HUES6 (cell line): ENCODE measurements around the gene PRR22.

Experiments used
- H3K27ac ChIP-seq: 2 replicates; pipeline ENCODE4 v1.7.0; 2013; ENCODE audit warnings: low read depth, mild to moderate bottlenecking, low read length, inconsistent platforms
- H3K27me3 ChIP-seq: 2 replicates; pipeline ENCODE4 v1.6.1; 2013; ENCODE audit warnings: low read length; ENCODE audit not compliant: control insufficient read depth, insufficient read depth
- H3K36me3 ChIP-seq: 2 replicates; pipeline ENCODE4 v1.6.1; 2013; ENCODE audit warnings: low read length; ENCODE audit not compliant: control insufficient read depth, insufficient read depth
- H3K4me1 ChIP-seq: 2 replicates; pipeline ENCODE4 v1.6.1; 2013; ENCODE audit warnings: low read length; ENCODE audit not compliant: control insufficient read depth, insufficient read depth
- H3K4me3 ChIP-seq: 2 replicates; pipeline ENCODE4 v1.5.1; 2013; ENCODE audit warnings: low read depth, low read length
- H3K9ac ChIP-seq: one replicate; pipeline ENCODE4 v1.6.1; 2013; ENCODE audit warnings: mild to moderate bottlenecking, low read length
- H3K9me3 ChIP-seq: 2 replicates; pipeline ENCODE4 v1.6.1; 2013; ENCODE audit warnings: low read depth, low read length; ENCODE audit not compliant: control insufficient read depth, insufficient read depth

PRR22 gene

DNA sequence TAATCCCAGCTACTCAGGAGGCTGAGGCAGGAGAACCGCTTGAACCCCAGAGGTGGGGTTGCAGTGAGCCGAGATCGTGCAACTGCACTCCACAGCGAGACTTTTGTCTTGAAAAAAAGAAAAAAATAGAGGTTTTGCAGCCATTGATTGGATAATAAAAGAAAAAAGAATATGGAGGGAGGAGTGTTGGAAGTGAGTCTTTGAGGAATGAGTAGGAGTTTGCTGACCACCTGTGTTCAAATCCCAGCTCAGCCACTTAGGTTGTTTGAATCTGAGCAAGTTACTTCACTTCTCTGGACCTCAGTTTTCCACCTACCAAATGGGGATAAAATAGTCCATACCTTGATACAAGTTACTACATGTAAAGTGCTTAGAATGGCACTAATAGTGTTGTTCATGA lies 26.6 kb upstream of the PRR22 start:
- no peak overlapping the region for H3K4me3 ChIP-seq
- H3K9me3 ChIP-seq, result no peaks in the 10 kb centered on the region
- H3K27me3 ChIP-seq, result no peaks in the 10 kb centered on the region
- H3K9ac ChIP-seq, result no peak overlapping the region
- H3K4me1 ChIP-seq, result peaks cover 3% of the 10 kb centered on the region
- no peaks in the 10 kb centered on the region for H3K36me3 ChIP-seq
- no peak overlapping the region for H3K27ac ChIP-seq

GRCh38 chr19:5809469-5809868 lies 24.9 kb upstream of the PRR22 start:
- H3K27ac ChIP-seq, result no peak overlapping the region
- H3K36me3 ChIP-seq, result no peaks in the 10 kb centered on the region
- no peak overlapping the region for H3K4me3 ChIP-seq
- peaks cover 5% of the 10 kb centered on the region for H3K4me1 ChIP-seq
- H3K9ac ChIP-seq, result no peak overlapping the region
- H3K9me3 ChIP-seq, result no peaks in the 10 kb centered on the region
- H3K27me3 ChIP-seq, result peaks cover 4% of the 10 kb centered on the region; the same call in 1 of the 2 replicates

DNA sequence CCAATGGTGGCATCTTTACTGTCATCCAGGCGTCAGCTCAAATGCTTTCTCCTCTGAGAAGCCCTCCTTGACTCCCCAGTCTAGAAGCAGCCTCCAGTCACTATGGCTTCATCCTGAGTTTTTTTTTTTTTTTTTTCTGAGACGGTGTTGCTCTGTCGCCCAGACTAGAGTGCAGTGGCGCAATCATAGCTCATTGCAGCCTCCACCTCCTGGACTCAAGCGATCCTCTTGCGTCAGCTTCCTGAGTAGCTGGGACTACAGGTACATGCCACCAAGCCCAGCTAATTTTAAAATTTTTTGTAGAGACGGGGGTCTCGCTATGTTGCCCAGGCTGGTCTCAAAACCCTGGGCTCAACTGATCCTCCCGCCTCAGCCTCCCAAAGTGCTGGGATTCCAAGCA lies 24.5 kb upstream of the PRR22 start:
- Histone ChIP-seq H3K4me1 (peaks cover 5% of the 10 kb centered on the region), H3K27me3 (peaks cover 4% of the 10 kb centered on the region; the same call in 1 of the 2 replicates), H3K9me3 (no peaks in the 10 kb centered on the region), H3K36me3 (no peaks in the 10 kb centered on the region), H3K9ac (no peak overlapping the region), H3K27ac (no peak overlapping the region), H3K4me3 (no peak overlapping the region)

DNA sequence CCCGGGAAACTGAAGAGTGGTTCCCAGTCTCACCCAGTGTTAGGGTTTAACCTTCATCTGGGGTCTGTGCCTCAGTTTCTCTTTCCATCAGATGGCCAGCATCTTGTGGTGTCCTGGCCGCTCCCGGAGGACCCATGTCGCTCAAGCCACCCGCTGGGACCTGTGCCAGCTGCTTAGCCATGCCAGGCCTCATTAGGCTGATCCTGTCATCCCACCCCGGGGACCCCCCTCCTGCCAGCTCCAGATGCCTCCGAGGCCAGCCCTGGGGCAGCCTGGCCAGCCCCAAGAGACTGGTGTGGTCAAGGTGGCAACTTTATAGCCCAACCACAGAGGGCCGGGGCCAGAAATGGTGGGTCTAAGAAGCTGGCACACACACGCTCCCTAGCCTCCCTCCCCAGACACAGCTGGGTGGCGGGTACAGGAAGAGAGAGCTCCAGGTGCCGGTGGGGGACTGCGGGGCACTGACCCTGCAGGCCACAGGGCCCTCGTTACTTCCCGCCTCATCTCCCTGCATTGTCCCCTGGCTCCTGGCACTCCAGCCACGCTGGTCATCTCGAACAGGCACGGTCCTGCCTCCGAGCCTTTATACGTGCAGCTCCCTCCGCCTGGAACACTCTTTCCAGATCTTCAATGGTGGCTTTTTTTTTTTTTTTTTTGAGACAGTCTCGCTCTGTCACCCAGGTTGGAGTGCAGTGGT lies 23.7 kb upstream of the PRR22 start:
- Histone ChIP-seq H3K36me3 (no peaks in the 10 kb centered on the region), H3K27ac (no peak overlapping the region)

DNA sequence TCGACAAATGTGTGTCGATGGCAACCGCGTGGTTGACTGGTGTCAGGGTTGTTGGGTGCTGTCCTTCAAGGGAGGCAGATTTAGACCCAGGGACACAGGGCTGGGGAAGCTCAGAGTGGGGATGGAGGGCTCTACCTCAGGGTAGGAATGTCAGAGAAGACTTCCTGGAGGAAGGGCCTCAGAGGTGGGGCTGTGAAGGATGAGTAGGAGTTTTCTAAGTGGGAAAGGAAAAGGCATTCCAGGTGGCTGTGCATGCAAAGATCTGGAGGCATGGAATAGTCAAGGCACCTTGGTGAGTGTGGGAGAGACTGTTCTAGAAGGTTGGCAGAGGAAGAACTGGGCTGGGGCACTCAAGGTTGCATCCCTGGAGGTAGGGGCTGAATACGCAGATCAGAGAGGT lies 22.4 kb upstream of the PRR22 start:
- no peaks in the 10 kb centered on the region for H3K9me3 ChIP-seq
- peaks cover 6% of the 10 kb centered on the region for H3K4me1 ChIP-seq
- no peak overlapping the region for H3K9ac ChIP-seq
- no peaks in the 10 kb centered on the region for H3K36me3 ChIP-seq
- H3K27ac ChIP-seq, result no peak overlapping the region
- H3K4me3 ChIP-seq, result no peak overlapping the region
- peaks cover 18% of the 10 kb centered on the region for H3K27me3 ChIP-seq

More for the DNA sequence above, 23.7 kb upstream of the PRR22 start:
- peaks cover 9% of the 10 kb centered on the region for H3K27me3 ChIP-seq
- H3K4me1 ChIP-seq, result peaks cover 5% of the 10 kb centered on the region
- H3K9ac ChIP-seq, result no peak overlapping the region
- no peak overlapping the region for H3K4me3 ChIP-seq
- H3K9me3 ChIP-seq, result no peaks in the 10 kb centered on the region

DNA sequence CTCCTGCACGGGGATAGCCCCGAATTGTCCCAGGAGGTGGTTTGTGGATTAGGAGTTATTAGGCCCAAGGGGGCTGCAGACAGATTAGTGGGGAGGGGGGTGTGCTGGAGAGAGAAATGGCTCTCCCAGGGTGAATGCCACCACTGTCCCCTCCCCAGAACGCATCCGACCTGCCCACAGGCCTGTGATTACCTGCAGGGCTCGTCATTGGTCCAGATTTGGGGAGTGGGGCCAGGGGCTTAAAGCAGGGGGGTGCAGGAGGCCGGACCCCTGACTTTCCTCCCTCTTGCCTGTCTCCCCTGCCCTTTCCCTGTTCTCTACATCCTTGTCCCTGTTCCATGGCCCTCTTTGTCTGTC lies 21.6 kb upstream of the PRR22 start:
- H3K27me3 ChIP-seq, result peaks cover 20% of the 10 kb centered on the region
- no peak overlapping the region for H3K27ac ChIP-seq
- H3K4me1 ChIP-seq, result peaks cover 7% of the 10 kb centered on the region
- H3K9ac ChIP-seq, result no peak overlapping the region
- no peaks in the 10 kb centered on the region for H3K9me3 ChIP-seq
- H3K36me3 ChIP-seq, result no peaks in the 10 kb centered on the region
- peak overlapping the region; percentile 27 for H3K4me3 ChIP-seq

DNA sequence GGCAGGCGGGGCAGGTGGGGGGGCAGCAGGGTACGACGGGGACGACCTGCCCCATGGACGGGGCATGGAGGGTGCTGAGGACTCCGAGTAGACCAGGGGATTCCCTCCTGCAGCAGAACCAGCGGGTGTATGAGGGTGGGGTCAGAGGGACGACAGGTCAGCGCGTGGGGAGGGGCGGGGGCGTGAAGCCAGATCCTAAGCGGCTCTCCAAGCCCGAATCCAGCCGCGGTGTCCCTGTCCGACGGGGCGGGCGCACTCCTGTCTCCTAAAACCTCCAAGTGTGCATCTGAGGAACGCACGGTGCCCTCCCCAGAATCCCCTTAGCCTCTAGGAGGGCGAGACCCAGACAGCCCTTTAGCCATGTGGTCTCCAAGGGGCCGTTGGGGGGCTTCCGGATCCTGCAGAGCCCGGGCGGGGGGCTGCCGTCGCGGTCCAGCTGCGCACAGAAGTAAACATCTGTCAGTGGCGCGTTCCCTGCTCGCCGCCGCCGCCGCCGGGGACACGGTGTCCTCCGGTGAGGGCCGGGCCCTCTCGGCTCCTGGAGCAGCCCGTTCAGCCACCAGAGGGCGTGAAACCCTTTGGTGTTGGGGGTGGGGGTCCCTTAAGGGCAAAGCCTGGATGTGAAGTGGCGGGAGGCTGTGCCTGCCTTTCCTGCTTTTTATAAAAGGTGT lies 21.1 kb upstream of the PRR22 start:
- peak overlapping the region; percentile 56 for H3K4me3 ChIP-seq

GRCh38 chr19:5804516-5805461 lies 20.2 kb upstream of the PRR22 start, which contains the start of gene NRTN:
Gene NRTN (plus strand): TSS chr19:5805067. CDS start chr19:5824166, 19,099 bp downstream.
- Histone ChIP-seq H3K4me1 (peaks cover 7% of the 10 kb centered on the region), H3K4me3 (peak within 1 kb of the TSS; percentile 56), H3K9ac (no peak within 1 kb of the TSS), H3K27ac (no peak within 1 kb of the TSS), H3K36me3 (no peaks in the 10 kb centered on the region), H3K9me3 (no peaks in the 10 kb centered on the region), H3K27me3 (peaks cover 20% of the 10 kb centered on the region)

More for the DNA sequence above, 21.1 kb upstream of the PRR22 start:
- Histone ChIP-seq H3K36me3 (no peaks in the 10 kb centered on the region), H3K9me3 (no peaks in the 10 kb centered on the region), H3K27ac (no peak overlapping the region), H3K4me1 (peaks cover 7% of the 10 kb centered on the region), H3K27me3 (peaks cover 20% of the 10 kb centered on the region), H3K9ac (no peak overlapping the region)

GRCh38 chr19:5803752-5804515 lies 19.4 kb upstream of the PRR22 start:
- peaks cover 20% of the 10 kb centered on the region for H3K27me3 ChIP-seq
- no peaks in the 10 kb centered on the region for H3K9me3 ChIP-seq
- H3K27ac ChIP-seq, result no peak overlapping the region
- H3K4me3 ChIP-seq, result peak overlapping the region; percentile 54
- no peaks in the 10 kb centered on the region for H3K36me3 ChIP-seq
- peaks cover 7% of the 10 kb centered on the region for H3K4me1 ChIP-seq
- H3K9ac ChIP-seq, result peak overlapping the region; percentile 30

DNA sequence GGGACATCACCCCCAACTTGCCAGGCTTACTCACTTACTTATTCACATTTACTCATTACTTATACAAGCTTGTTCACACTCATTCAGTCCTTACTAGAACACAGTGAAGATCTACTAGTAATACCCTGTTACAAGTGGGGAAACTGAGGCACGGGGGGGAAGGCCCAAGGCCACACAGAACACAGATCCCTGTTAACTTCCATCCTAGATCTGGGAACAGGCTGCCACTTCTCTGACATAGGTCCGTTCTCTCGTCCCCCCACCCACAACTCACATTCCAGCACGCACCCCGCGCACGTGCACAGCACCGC lies 18.9 kb upstream of the PRR22 start:
- Histone ChIP-seq H3K36me3 (no peaks in the 10 kb centered on the region), H3K27ac (no peak overlapping the region), H3K4me1 (peaks cover 7% of the 10 kb centered on the region), H3K27me3 (peaks cover 20% of the 10 kb centered on the region), H3K9me3 (no peaks in the 10 kb centered on the region), H3K4me3 (peak overlapping the region; percentile 54), H3K9ac (peak overlapping the region; percentile 30)
